ENCODE data around the gene CRYL1. TPM values are rescaled to one million over a fixed set of nuclear protein-coding genes. Genes with fewer than 3 reads are reported as not detected.

The CRYL1 gene
- total RNA-seq, 1 donor from 2014 or later, result 24.9 TPM

DNA sequence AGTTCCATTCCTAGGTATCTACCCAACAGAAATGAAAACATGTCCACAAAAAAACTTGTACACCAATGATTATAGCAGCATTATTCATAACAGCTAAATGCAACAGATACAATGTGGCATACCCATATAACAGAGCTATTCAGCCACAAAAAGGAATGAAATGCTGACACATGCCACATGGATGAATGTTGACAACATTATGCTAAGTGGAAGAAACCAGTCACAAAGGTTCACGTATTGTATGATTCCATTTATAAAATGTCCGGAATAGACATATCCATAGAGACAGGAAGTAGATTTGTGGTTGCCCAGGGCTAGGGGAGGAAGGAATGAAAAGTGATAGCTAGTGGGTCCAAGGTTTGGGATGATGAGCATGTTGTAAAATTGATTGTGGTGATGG is 10.8 kb downstream of the CRYL1 start:
- Histone ChIP-seq H3K27me3 (ENCODE audit: low read depth) (no peaks in the 10 kb centered on the region), H3K4me3 (no peak overlapping the region), H3K9me3 (no peaks in the 10 kb centered on the region), H3K27ac (no peak overlapping the region), H3K36me3 (peaks cover 24% of the 10 kb centered on the region), H3K4me1 (no peaks in the 10 kb centered on the region)
- intact Hi-C loops (cut with DNase I), result no loop called here
- DNase-seq, result no peak
- TF ChIP-seq, protein P1, sequence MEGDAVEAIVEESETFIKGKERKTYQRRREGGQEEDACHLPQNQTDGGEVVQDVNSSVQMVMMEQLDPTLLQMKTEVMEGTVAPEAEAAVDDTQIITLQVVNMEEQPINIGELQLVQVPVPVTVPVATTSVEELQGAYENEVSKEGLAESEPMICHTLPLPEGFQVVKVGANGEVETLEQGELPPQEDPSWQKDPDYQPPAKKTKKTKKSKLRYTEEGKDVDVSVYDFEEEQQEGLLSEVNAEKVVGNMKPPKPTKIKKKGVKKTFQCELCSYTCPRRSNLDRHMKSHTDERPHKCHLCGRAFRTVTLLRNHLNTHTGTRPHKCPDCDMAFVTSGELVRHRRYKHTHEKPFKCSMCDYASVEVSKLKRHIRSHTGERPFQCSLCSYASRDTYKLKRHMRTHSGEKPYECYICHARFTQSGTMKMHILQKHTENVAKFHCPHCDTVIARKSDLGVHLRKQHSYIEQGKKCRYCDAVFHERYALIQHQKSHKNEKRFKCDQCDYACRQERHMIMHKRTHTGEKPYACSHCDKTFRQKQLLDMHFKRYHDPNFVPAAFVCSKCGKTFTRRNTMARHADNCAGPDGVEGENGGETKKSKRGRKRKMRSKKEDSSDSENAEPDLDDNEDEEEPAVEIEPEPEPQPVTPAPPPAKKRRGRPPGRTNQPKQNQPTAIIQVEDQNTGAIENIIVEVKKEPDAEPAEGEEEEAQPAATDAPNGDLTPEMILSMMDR (IDR thresholded peaks at IDR 0.05), result no peak
- ATAC-seq, result no peak

DNA sequence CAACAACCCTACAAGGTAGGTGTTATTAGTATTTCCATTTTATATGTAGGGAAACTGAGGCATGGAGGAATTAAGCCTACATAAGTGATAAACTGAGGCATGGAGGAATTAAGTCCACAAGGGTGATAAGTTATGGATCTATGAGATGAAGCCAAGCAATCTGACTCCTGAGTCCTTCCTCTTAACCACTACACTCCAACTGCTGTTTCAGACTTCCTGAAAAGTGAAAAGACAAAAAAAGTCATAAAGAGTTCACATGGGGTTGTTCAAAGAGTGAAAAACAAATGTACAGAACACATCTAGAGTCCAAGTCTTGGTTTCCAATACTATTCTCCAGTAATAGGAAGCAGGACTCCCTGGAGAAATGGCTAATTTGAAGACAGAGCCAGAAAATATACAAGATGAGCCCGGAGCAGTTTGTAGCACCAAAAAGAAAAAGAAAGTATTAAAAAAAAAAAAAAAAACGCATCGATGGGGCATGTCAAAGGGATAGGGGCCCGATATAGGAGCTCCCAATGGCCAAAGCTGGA is 12.1 kb downstream of the CRYL1 start:
- no peak for ATAC-seq
- TF ChIP-seq, protein P1 (IDR thresholded peaks at IDR 0.05), result no peak
- Histone ChIP-seq H3K36me3 (peaks cover 25% of the 10 kb centered on the region), H3K9me3 (no peaks in the 10 kb centered on the region), H3K4me1 (no peaks in the 10 kb centered on the region), H3K27ac (no peak overlapping the region), H3K4me3 (no peak overlapping the region), H3K27me3 (ENCODE audit: low read depth) (no peaks in the 10 kb centered on the region)
- DNase-seq, result no peak
- intact Hi-C loops (cut with DNase I), result no loop called here

DNA sequence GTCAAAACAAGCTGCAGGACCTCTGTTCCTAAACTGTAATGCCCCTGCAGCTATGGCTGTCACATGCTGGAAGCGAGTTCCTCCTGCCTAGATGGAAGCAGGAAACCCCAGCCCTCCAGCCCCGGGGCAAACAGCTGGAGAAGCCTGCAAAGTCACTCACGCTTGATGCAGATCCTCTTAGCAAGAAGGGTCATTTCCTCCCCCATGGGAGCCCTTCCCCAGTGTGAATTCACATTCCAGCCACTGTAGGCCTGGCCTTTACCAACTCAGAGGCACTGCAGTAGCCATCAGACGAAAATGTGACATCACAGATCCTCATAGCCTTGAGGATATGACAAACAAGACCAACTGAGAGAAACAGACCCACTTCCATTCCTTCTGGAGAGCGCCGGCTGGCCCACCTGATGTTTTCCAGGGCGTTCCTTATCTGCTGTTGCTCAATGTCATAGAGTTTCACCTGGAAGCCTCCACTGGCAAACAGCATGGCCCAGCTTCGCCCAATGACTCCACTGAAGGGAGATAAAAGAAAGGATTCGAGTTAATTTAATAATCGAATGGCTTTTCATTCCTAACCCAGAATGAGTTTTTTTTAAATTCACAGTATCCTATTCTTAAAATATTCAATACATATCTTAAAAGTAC is 13.5 kb downstream of the CRYL1 start:
- ATAC-seq (no peak), DNase-seq (no peak)
- H3K36me3 ChIP-seq, result peaks cover 25% of the 10 kb centered on the region
- TF ChIP-seq, protein P1 (IDR thresholded peaks at IDR 0.05), result no peak
- H3K4me3 ChIP-seq, result no peak overlapping the region
- no peaks in the 10 kb centered on the region for H3K27me3 ChIP-seq (ENCODE audit: low read depth)
- no peaks in the 10 kb centered on the region for H3K4me1 ChIP-seq
- H3K27ac ChIP-seq, result no peak overlapping the region
- intact Hi-C loops (cut with DNase I), result no loop called here
- H3K9me3 ChIP-seq, result no peaks in the 10 kb centered on the region

DNA sequence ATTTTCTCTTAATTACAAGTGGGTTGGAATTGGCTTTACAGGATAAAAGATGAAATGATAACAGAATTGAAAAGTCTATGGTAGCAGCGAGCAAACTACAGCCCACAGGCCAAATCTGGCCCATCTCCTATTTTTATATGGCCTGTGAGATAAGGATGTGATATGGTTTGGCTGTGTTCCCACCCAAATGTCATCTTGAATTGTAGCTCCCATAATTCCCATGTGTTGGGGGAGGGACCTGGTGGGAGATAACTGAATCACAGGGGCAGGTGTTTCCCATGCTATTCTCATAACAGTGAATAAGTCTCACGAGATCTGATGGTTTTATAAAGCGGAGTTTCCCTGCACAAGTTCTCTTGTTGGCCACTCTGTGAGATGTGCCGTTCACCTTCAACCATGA is 19.0 kb downstream of the CRYL1 start:
- TF ChIP-seq, protein P1 (IDR thresholded peaks at IDR 0.05), result no peak
- H3K27ac ChIP-seq, result no peak overlapping the region
- H3K4me3 ChIP-seq, result no peak overlapping the region
- H3K9me3 ChIP-seq, result no peaks in the 10 kb centered on the region
- peaks cover 19% of the 10 kb centered on the region for H3K36me3 ChIP-seq
- no peaks in the 10 kb centered on the region for H3K4me1 ChIP-seq
- intact Hi-C loops (cut with DNase I), result no loop called here
- DNase-seq (no peak), ATAC-seq (no peak)
- H3K27me3 ChIP-seq (ENCODE audit: low read depth), result no peaks in the 10 kb centered on the region

DNA sequence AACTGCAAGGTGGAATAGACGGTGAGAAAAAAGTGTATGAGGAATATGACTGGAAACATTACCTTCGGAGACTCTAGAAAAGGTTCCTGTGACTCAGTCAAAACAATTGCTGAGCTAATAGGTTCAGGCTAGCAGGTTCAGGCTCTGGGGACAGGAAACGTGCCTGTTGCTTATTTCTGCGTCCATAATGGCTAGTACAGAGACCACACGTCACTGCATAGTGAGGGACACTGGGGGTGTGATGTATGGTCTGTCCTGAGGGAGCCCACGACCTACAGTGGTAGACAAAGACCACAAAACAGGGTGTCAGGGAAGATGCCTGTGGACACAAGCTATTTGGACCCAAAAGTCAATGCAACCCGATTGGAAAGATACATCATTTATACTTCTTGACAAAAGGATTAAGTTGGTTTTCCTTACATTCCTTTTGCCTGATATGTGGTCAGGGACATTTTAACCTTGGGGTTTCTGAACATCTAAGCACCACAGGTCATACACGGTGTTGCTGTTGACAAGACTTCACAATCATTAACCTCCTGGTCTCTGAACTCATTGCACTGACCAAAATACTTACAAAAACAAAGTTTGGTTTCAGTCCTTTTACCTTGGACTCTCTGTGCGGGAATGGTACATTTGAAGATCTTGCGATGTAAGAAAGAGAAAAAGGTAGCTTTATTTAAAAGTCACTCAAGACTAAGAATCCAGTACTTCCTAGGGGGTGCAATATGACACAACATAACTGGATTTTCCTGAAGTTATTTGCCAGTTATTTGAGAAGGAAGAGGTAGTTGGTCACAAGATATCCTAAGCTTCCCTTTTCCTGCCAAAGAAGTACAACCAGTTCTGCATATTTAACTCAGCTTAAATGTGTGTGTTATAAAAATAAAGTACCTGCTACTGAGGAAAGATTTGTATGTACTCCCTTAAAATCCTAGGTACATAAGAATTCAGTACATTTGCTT is 20.0 kb downstream of the CRYL1 start:
- intact Hi-C loops (cut with DNase I), result no loop called here
- H3K27me3 ChIP-seq (ENCODE audit: low read depth), result no peaks in the 10 kb centered on the region
- DNase-seq (no peak), ATAC-seq (no peak)
- H3K9me3 ChIP-seq, result no peaks in the 10 kb centered on the region
- no peaks in the 10 kb centered on the region for H3K4me1 ChIP-seq
- no peak overlapping the region for H3K4me3 ChIP-seq
- H3K27ac ChIP-seq, result no peak overlapping the region
- TF ChIP-seq, protein P1 (IDR thresholded peaks at IDR 0.05), result no peak
- peaks cover 9% of the 10 kb centered on the region for H3K36me3 ChIP-seq

Measured in lower lobe of right lung (tissue), 2 donors.